NCI-H2196 (cell line): ENCODE measurements around the gene CAMK2N1.
A peak's percentile ranks its signal among the peaks of the same experiment; 100 is the strongest.
"Not testable (repeated sequence)": the region's sequence is repeated elsewhere in the genome, so short reads cannot be mapped to it uniquely, and the experiment has no call there.

Experiments used
- DNase-seq: peaks from one replicate; lab custom pipeline; 2025; ENCODE audit not compliant: unreplicated experiment; lab: John Stamatoyannopoulos, UW

The CAMK2N1 gene

GRCh38 chr1:20485527-20486456, at the start of gene CAMK2N1:
CAMK2N1 (minus strand) TSS chr1:20486210; CDS start chr1:20485379, 831 bp downstream.
- DNase-seq, result peak; percentile 74

DNA sequence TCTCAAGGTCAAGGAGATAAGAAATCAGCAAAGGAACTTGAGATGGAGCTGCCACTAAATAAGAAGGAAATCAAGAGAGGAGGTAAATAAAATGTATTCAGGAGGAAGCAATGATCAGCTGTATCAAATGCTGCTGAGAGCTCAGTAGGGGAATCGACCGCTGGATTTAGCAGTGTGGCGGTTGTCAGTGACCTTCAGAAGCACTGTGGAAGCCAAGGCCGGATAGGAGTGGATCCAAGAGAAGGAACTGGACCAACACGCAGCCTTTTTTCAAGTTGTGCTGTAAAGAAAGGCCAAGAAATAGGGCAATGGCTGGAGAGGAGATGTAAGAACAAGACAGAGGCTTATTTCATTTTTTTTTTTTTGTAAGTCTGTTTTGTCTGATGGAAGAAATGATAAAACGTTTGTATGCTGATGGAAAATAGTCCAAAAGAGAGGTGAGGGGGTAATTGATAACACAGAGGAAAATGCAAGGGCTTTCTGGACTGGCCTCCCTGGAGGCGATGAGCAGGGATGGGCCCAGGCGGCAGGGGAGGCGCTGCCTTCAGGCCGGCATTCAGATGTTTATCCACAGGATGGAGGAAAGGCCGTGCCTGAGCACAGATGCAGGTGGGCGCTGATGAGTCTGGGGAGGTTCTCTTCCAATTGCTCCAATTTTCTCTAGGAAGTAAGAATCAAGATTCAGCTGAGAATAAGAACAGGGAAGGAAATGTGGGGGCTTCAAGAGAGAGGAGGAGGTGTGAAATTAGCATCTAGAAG, 48.8 kb upstream of the CAMK2N1 start:
- DNase-seq, result no peak

DNA sequence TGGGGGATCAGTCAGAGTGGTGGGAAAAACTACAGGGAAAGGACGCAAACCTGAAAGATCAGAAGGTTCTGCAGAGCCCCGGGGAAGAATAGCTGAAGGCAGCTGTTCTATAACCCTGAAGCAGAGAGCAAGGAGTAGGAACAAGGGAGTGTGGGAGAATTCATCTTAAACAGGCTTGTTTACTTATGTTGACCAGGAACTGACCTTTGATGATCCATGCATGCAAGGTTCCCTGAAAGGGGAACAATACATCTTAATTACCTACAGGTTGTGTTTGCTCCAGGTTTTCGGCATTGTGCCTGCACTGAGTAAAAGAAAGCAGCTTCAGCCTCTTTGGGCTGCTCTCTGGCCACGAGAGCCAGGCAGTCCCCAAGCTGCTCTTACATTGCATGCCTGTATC, 47.6 kb upstream of the CAMK2N1 start:
- no peak for DNase-seq

DNA sequence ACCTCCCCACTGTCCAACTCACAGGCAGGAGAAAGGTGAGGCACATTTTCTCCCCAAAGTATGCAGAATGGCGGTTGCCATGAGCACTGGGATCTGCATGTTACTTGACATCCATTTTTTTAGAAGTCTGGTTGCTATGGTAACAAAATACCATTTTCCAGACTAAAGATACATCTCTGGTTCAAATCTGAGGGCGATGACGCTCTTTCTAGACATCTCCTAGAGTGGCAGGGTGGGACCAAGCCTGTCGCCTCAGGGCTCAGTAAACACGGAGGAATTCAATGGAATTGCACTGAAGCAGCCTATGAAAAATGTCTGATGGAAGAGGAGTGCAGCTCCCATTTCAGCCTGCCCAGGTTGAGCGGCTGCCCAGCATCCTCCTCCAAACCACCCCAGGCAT, 44.9 kb upstream of the CAMK2N1 start:
- peak; percentile 19 for DNase-seq

DNA sequence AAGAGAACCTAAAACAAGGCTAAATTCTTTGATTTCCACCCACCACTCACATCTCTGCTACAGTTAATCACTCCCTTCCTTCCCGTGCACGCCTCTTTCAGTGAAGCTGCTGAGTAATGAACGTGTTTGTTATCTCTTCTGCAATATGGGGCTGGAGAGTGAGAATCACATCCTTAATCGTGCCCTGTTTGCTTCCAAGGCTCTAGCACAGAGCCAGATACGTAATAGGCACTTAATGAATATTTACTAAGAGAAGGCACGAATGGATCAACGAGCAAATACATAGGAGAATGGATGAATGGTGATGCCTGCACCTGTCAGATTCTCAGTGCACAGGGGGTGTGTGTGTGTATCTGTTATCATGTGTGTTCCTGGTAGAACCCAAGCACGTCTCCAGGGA, 44.3 kb upstream of the CAMK2N1 start:
- no peak for DNase-seq

DNA sequence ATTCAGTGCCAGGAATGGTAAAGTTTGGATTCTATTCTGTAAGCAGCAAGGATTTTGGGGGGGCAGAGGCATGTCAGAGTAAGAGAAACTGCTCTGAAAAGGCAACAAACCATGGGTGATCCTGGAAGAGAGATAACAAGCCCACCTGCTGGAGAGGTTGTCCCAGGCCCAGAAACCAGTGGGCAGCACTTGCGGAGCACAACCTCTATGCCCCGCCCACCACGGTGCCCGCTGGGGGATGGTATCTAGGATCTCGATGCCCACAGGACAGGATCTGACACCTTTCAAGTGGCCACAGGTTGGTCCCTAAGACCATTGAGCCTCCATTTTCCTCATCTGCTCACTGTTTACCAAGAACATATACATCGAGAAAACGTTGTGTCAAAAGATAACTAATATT, 42.2 kb upstream of the CAMK2N1 start:
- no peak for DNase-seq

- DNase-seq, result no peak
Observed at GRCh38 chr1:20526267-20526666, 40.3 kb upstream of the CAMK2N1 start.

GRCh38 chr1:20521960-20522861, 36.2 kb upstream of the CAMK2N1 start:
- DNase-seq, result peak; percentile 83

GRCh38 chr1:20519609-20520262, 33.7 kb upstream of the CAMK2N1 start:
- DNase-seq, result not testable (repeated sequence)

DNA sequence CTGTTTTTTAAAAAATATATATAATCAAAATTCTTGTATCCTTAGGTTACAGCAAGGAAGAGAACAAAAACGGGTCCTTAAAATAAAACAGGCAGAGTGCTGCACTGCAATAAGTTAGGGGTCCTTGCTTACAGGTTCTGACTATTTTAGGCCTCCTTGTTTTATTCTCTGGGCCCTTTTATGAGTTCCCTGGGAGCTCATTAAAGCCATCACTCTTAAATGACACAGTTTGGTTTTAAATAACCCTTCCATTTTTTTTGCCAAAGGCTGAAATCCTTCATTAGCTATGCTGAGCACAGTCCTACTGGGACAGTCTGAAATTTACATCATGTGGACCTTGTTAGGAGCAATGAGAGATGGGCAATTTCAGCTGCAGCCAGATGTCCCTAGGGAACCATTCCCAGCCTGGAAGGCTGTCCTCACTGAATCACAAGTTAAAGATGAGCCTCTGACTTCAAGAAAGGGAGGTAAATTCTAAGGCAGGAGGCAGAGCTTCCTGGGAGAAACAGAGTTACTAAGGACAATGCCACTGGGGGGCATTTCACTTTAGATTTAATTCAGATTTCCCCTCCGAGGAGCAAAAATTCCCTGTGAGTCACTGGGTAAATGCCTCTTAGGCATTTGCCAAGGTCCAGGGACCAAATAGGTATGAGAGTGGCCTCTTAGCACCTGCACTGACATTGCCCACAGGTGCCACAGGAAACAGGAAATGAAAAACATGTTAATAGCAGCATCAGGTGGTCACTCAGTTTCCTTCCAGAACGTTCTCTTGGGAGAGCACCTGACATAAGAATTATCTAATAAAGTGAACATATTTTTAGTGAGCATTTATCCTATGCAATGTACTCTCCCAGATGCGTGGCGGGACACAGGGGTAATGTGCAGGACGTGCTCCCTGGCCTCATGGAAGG, 25.8 kb upstream of the CAMK2N1 start:
- no peak for DNase-seq

- DNase-seq, result no peak
Observed at GRCh38 chr1:20508411-20508771, 22.4 kb upstream of the CAMK2N1 start.

DNA sequence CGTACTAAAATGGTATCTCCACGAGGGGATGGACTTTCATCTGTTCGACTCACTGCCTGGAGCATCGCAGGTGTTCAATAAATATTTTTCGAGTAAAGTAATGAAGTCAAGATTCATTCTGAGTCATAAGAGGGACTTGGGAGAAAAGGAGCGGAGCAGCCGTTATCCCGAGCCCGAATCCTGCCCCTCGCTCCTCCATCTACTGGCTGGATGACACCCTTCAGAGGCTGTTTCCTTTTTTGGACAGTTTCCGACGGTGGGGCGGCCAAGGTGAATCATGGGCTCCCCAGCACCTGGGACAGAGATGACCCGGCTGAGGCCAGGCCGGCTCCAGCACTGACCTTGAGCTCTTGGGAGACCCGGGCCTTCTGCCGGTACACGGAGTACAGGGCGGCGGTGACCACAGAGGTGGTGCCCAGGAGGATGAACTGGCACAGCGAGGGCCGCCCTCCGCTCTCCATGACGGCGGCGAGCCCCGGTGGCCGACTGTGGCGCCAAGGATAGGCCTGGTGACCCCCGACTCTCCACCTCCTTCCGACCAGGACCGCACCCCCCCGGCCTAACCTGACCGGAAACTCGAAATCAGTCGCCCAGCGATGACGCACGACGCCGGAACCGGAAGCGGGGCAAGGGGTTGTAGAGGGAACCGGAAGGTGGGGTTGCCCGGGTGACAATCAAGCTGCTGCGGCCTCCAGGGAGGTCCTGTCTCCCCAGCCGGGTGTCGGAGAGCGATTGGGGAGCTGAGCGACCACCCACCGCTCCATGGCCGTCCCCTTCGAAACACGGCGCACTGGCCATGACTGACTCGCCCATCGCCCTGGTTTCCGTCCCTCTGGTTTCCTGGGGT, 21.8 kb upstream of the CAMK2N1 start, which contains the start of gene MUL1:
Gene MUL1 (minus strand): TSS at position 588 of the 847 bp plus-strand sequence. CDS start 127 bp downstream, at position 461.
- DNase-seq, result peak; percentile 93

DNA sequence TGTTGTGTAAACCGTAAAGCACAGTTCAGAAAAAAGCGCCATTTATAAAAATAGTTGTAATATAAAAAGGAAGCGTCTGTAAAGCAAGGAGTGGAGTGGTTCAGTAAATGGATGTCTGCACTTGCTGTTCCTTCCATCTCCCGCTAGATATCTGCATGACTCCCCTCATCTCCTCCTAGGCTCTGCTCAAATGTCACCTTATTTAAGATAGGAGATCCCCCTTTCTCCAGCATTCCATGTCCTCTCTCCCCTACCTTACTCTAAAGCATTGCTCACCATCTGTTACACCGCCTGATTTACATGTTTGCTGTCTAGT, 21.2 kb upstream of the CAMK2N1 start:
- no peak for DNase-seq

GRCh38 chr1:20505488-20505887, 19.5 kb upstream of the CAMK2N1 start:
- no peak for DNase-seq

DNA sequence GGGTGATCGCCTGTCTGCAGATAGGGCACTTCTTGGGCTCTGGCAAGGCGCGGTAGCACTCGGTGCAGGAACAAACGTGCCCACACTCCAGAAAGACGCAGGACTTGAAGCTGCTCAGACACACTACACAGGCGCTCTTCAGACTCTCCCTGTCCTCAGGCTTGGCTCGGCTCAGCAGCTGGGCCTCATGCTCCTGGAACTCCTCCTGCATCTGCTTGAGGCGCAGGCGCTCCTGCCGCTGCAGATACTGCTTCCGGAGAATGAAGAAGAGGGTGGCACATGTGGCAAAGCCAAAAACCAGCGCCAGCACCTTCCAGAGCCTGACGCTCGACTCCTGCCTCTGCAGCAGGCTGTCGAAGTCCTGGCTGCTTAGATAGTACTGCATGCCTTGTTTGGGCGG, 14.7 kb upstream of the CAMK2N1 start:
- no peak for DNase-seq

DNA sequence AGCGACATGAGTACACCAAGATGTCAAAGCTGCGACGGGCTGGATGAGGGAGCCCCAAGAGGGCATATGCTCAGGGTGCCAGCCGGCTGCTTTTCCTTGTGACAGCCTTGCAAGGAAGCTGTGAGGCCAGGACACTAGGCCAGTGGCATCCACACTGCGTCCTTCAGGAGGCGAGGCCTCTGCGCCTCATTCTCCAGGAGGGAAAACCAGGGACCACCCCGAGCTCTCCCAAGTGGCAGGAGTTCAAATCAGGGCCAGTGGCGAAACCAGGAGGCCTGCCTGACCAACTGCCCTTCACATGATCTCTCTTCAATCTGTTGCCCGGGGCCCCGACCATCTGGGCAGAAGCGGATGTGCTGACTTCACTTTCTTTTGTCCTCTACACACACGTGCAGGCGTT, 13.7 kb upstream of the CAMK2N1 start:
- no peak for DNase-seq

- no peak for DNase-seq
Observed at GRCh38 chr1:20499105-20499504, 13.1 kb upstream of the CAMK2N1 start.

GRCh38 chr1:20498116-20498515, 12.1 kb upstream of the CAMK2N1 start:
- DNase-seq, result no peak

GRCh38 chr1:20497506-20497905, 11.5 kb upstream of the CAMK2N1 start:
- no peak for DNase-seq
